Liver (tissue), 9 donors: ENCODE data around the gene NKTR. TPM values are rescaled to one million over a fixed set of nuclear protein-coding genes. Genes with fewer than 3 reads are reported as not detected.

ENCODE experiments used
- DNase-seq: peaks from one replicate; pipeline ENCODE4 v3.0.0-alpha.2; 2017; ENCODE audit warnings: low spot score
- H3K27ac ChIP-seq, 2 donors: one replicate each; pipeline ENCODE4 v1.7.0; 2013; ENCODE audit warnings: inconsistent platforms in 2 of 2, low read length in 2 of 2, control low read depth in 1 of 2, low read depth in 1 of 2, mild to moderate bottlenecking in 1 of 2
- H3K27me3 ChIP-seq, 4 donors: one replicate each; pipeline versions ENCODE4 v1.6.1 to v1.7.0; 2013; ENCODE audit warnings: low read length in 3 of 4, inconsistent platforms in 1 of 4, mild to moderate bottlenecking in 1 of 4, moderate library complexity in 1 of 4; ENCODE audit not compliant: control insufficient read depth in 4 of 4, insufficient read depth in 4 of 4
- H3K36me3 ChIP-seq, 4 donors: one replicate each; pipeline versions ENCODE4 v1.6.1 to v1.7.0; 2013; ENCODE audit warnings: low read length in 3 of 4, mild to moderate bottlenecking in 3 of 4, low read depth in 1 of 4, moderate library complexity in 1 of 4; ENCODE audit not compliant: control insufficient read depth in 4 of 4, insufficient read depth in 3 of 4
- H3K4me1 ChIP-seq, 4 donors: one replicate each; pipeline versions ENCODE4 v1.6.1 to v1.7.0; 2013; ENCODE audit warnings: low read length in 3 of 4, mild to moderate bottlenecking in 3 of 4, moderate library complexity in 1 of 4; ENCODE audit not compliant: control insufficient read depth in 4 of 4, insufficient read depth in 4 of 4
- H3K4me3 ChIP-seq, 3 donors: one replicate each; pipeline versions ENCODE4 v1.6.1 to v1.7.0; 2013; ENCODE audit warnings: low read length in 3 of 3, control low read depth in 1 of 3, low read depth in 1 of 3, mild to moderate bottlenecking in 1 of 3
- H3K9ac ChIP-seq, 2 donors: one replicate each; pipeline ENCODE4 v1.7.0; 2013; ENCODE audit warnings: low read length in 2 of 2, mild to moderate bottlenecking in 2 of 2, moderate library complexity in 2 of 2, control low read depth in 1 of 2, low read depth in 1 of 2
- H3K9me3 ChIP-seq, 4 donors: one replicate each; pipeline versions ENCODE4 v1.6.1 to v1.7.0; 2013; ENCODE audit warnings: low read length in 3 of 4; ENCODE audit not compliant: control insufficient read depth in 4 of 4
- ATF3 ChIP-seq: IDR thresholded peaks from 2 replicates; pipeline ENCODE4 v1.6.1; 2016; ENCODE audit warnings: antibody characterized with exemption
- CTCF ChIP-seq: fragments of 150-350 bp; IDR thresholded peaks from 2 replicates; pipeline ENCODE4 v1.5.1; 2017; ENCODE audit warnings: improper control_type of control experiment, low read depth, low read length; ENCODE audit not compliant: missing input control
- FOXA1 ChIP-seq: IDR thresholded peaks from 2 replicates; pipeline ENCODE4 v1.6.1; 2016; ENCODE audit warnings: antibody characterized with exemption
- GABPA ChIP-seq, 2 donors: IDR thresholded peaks in 1 of 2; conservative IDR thresholded peaks in 1 of 2; 2 replicates each; pipeline ENCODE4 v1.6.1; 2016; ENCODE audit warnings: antibody characterized with exemption in 2 of 2, mild to moderate bottlenecking in 1 of 2, moderate library complexity in 1 of 2
- HNF4A ChIP-seq, 2 donors: conservative IDR thresholded peaks; 2 replicates each; pipeline ENCODE4 v1.6.1; 2016; ENCODE audit warnings: antibody characterized with exemption in 2 of 2, mild to moderate bottlenecking in 2 of 2
- HNF4G ChIP-seq: IDR thresholded peaks from 2 replicates; pipeline ENCODE4 v1.6.1; 2016; ENCODE audit warnings: antibody characterized with exemption
- MAX ChIP-seq: IDR thresholded peaks from 2 replicates; pipeline ENCODE4 v1.6.1; 2016; ENCODE audit warnings: antibody characterized with exemption
- NR2F2 ChIP-seq: IDR thresholded peaks from 2 replicates; pipeline ENCODE4 v1.6.1; 2016; ENCODE audit warnings: antibody characterized with exemption
- RAD21 ChIP-seq, 2 donors: IDR thresholded peaks; 2 replicates each; pipeline ENCODE4 v1.6.1; 2016; ENCODE audit warnings: antibody characterized with exemption in 2 of 2, mild to moderate bottlenecking in 2 of 2
- RXRA ChIP-seq, 2 donors: IDR thresholded peaks; 2 replicates each; pipeline ENCODE4 v1.6.1; 2017 to 2018; ENCODE audit warnings: antibody characterized with exemption in 2 of 2, mild to moderate bottlenecking in 1 of 2
- TAF1 ChIP-seq: conservative IDR thresholded peaks from 2 replicates; pipeline ENCODE4 v1.6.1; 2016; ENCODE audit warnings: antibody characterized with exemption, mild to moderate bottlenecking
- YY1 ChIP-seq: IDR thresholded peaks from 2 replicates; pipeline ENCODE4 v1.6.1; 2016; ENCODE audit warnings: antibody characterized with exemption, mild to moderate bottlenecking
- WGBS: extraction: QIAGEN DNeasy Blood & Tissue Kit; methylation state at CpG from one replicate; pipeline ENCODE4 v1.1.7; 2013; 5-methylcytosine and 5-hydroxymethylcytosine counted together
- polyA plus RNA-seq, 2 donors: library from polyadenylated mRNA; stranded (reverse) in 1 of 2; unstranded in 1 of 2; fragments of 200-250 nt in 1 of 2; fragments of >200 nt in 1 of 2; fragmentation: Nextera tagmentation in 1 of 2; extraction: Ambion mirVana in 1 of 2; gene quantifications; one replicate each; pipeline versions ENCODE4 v1.2.1 to v1.2.3, GENCODE V29; 2013 to 2015
- total RNA-seq, 2 donors: library from RNA; depleted of rRNA; stranded (reverse); fragments of >200 nt; gene quantifications; one replicate each; pipeline ENCODE4 v1.2.3, GENCODE V29; 2014
- TF ChIP-seq, protein P1 (sequence below): IDR thresholded peaks from 2 replicates; pipeline ENCODE4 v1.6.1; 2016; ENCODE audit warnings: antibody characterized with exemption, mild to moderate bottlenecking
- TF ChIP-seq, protein P2 (sequence below): IDR thresholded peaks from 2 replicates; pipeline ENCODE4 v1.6.1; 2016; ENCODE audit warnings: antibody characterized with exemption
- donor health status: healthy.
- donor health status: healthy.
- donor health status: healthy.
- donor health status: healthy.
- donor health status: healthy.

NKTR gene
- total and polyA plus RNA-seq, 4 donors, result 5.8 to 75.5 (median 28.1) TPM

- no peaks in the 10 kb centered on the region for H3K9me3 ChIP-seq
- no peaks in the 10 kb centered on the region for H3K27me3 ChIP-seq
- DNase-seq, result no peak
- peak overlapping the region; percentile 52 to 78 (median 77) for H3K4me3 ChIP-seq
- 3% methylated on average over 3 of the region's 3 CpGs for WGBS
- no peak for TF ChIP-seq RAD21 (IDR thresholded peaks at IDR 0.05)
- TF ChIP-seq YY1, result peak; percentile 8
- H3K4me1 ChIP-seq, result peaks cover 4 to 19% (median 16%) of the 10 kb centered on the region in 4 donors
- H3K9ac ChIP-seq, result peak overlapping the region in 1 of 2 donors; percentile 5
- H3K27ac ChIP-seq, result peak overlapping the region; percentile 62 to 74
- H3K36me3 ChIP-seq, result no peaks in the 10 kb centered on the region
Observed at GRCh38 chr3:42582474-42583070, 17.9 kb upstream of the NKTR start.

GRCh38 chr3:42588625-42589024 is 11.9 kb upstream of the NKTR start:
- TF ChIP-seq HNF4G, result no peak
- no peak for TF ChIP-seq RXRA (IDR thresholded peaks at IDR 0.05)
- no peak for TF ChIP-seq ATF3
- TF ChIP-seq YY1, result no peak
- no peak for TF ChIP-seq RAD21 (IDR thresholded peaks at IDR 0.05)
- TF ChIP-seq, protein P1, sequence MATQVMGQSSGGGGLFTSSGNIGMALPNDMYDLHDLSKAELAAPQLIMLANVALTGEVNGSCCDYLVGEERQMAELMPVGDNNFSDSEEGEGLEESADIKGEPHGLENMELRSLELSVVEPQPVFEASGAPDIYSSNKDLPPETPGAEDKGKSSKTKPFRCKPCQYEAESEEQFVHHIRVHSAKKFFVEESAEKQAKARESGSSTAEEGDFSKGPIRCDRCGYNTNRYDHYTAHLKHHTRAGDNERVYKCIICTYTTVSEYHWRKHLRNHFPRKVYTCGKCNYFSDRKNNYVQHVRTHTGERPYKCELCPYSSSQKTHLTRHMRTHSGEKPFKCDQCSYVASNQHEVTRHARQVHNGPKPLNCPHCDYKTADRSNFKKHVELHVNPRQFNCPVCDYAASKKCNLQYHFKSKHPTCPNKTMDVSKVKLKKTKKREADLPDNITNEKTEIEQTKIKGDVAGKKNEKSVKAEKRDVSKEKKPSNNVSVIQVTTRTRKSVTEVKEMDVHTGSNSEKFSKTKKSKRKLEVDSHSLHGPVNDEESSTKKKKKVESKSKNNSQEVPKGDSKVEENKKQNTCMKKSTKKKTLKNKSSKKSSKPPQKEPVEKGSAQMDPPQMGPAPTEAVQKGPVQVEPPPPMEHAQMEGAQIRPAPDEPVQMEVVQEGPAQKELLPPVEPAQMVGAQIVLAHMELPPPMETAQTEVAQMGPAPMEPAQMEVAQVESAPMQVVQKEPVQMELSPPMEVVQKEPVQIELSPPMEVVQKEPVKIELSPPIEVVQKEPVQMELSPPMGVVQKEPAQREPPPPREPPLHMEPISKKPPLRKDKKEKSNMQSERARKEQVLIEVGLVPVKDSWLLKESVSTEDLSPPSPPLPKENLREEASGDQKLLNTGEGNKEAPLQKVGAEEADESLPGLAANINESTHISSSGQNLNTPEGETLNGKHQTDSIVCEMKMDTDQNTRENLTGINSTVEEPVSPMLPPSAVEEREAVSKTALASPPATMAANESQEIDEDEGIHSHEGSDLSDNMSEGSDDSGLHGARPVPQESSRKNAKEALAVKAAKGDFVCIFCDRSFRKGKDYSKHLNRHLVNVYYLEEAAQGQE, result no peak
- no peak for TF ChIP-seq FOXA1
- no peak for TF ChIP-seq NR2F2
- TF ChIP-seq, protein P2, sequence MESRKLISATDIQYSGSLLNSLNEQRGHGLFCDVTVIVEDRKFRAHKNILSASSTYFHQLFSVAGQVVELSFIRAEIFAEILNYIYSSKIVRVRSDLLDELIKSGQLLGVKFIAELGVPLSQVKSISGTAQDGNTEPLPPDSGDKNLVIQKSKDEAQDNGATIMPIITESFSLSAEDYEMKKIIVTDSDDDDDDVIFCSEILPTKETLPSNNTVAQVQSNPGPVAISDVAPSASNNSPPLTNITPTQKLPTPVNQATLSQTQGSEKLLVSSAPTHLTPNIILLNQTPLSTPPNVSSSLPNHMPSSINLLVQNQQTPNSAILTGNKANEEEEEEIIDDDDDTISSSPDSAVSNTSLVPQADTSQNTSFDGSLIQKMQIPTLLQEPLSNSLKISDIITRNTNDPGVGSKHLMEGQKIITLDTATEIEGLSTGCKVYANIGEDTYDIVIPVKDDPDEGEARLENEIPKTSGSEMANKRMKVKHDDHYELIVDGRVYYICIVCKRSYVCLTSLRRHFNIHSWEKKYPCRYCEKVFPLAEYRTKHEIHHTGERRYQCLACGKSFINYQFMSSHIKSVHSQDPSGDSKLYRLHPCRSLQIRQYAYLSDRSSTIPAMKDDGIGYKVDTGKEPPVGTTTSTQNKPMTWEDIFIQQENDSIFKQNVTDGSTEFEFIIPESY, result no peak
- whole genome bisulfite sequencing, result 83% methylated on average over 5 of the region's 5 CpGs
- H3K9ac ChIP-seq, result no peak overlapping the region

GRCh38 chr3:42589382-42590109 is 10.9 kb upstream of the NKTR start:
- peaks cover 4 to 14% (median 5%) of the 10 kb centered on the region in 4 donors for H3K4me1 ChIP-seq
- peaks cover 0 to 5% (median 3%) of the 10 kb centered on the region in 4 donors for H3K36me3 ChIP-seq
- H3K27ac ChIP-seq, result peak overlapping the region in 1 of 2 donors; percentile 74
- no peaks in the 10 kb centered on the region for H3K9me3 ChIP-seq
- H3K27me3 ChIP-seq, result no peaks in the 10 kb centered on the region
- no peak for DNase-seq
- 95% methylated on average over 20 of the region's 20 CpGs for WGBS
- H3K9ac ChIP-seq, result no peak overlapping the region
- no peak overlapping the region for H3K4me3 ChIP-seq
- TF ChIP-seq MAX (no peak), CTCF (no peak), RAD21 (IDR thresholded peaks at IDR 0.05) (no peak), FOXA1 (no peak), GABPA (IDR thresholded peaks at IDR 0.05 in 1 of 2, conservative IDR thresholded peaks at IDR 0.05 in 1 of 2) (no peak), ATF3 (no peak), HNF4A (conservative IDR thresholded peaks at IDR 0.05) (no peak), NR2F2 (no peak), TAF1 (no peak)
- TF ChIP-seq, protein P2, result no peak

More at GRCh38 chr3:42588625-42589024, 11.9 kb upstream of the NKTR start:
- Histone ChIP-seq H3K27me3 (no peaks in the 10 kb centered on the region), H3K4me1 (peaks cover 4 to 14% (median 5%) of the 10 kb centered on the region in 4 donors), H3K36me3 (peaks cover 0 to 2% (median 0%) of the 10 kb centered on the region in 4 donors), H3K9me3 (no peaks in the 10 kb centered on the region), H3K27ac (no peak overlapping the region), H3K4me3 (no peak overlapping the region)
- DNase-seq, result no peak
